ENCODE measurements around the gene FLII.

Gene FLII

GRCh38 chr17:18261146-18261515 is 2.6 kb upstream of the FLII start:
- intact Hi-C loops (cut with DNase I): loop anchor here (2.0 to 5.0 kb wide), 2 partner anchors 34 to 54 kb away; partner anchors contain the start of genes LLGL1, SMCR8 and TOP3A

GRCh38 chr17:18260332-18261145 is 2.0 kb upstream of the FLII start, which contains the start of gene MIEF2:
Gene MIEF2, plus strand, starts transcription at chr17:18260662. Its CDS starts 2,059 bp downstream, at chr17:18262721.
- intact Hi-C loops (cut with DNase I): loop anchor here (2.0 to 5.0 kb wide), 2 partner anchors 33 to 54 kb away; partner anchors contain the start of genes LLGL1, SMCR8 and TOP3A
- peak; percentile 93 to 100 (median 96) for DNase-seq

More at GRCh38 chr17:18261146-18261515, 2.6 kb upstream of the FLII start:
- peak in 4 of 10 donors; percentile 29 to 86 (median 64) for DNase-seq

GRCh38 chr17:18259621-18260331 is 1.2 kb upstream of the FLII start:
- no peak for DNase-seq
- intact Hi-C loops (cut with DNase I): loop anchor here (2.0 to 5.0 kb wide), 2 partner anchors 32 to 55 kb away; partner anchors contain the start of genes LLGL1, SMCR8 and TOP3A

- peak in 9 of 10 donors; percentile 44 to 95 (median 74) for DNase-seq
- intact Hi-C loops (cut with DNase I): no loop called here
Measured at GRCh38 chr17:18257982-18258355, 569 bp downstream of the FLII start.

- DNase-seq: peak in 5 of 10 donors; percentile 54 to 92 (median 89)
- intact Hi-C loops (cut with DNase I): no loop called here
Measured at GRCh38 chr17:18257268-18257981, 1.1 kb downstream of the FLII start.

- intact Hi-C loops (cut with DNase I): no loop called here
- no peak for DNase-seq
Measured at GRCh38 chr17:18256776-18257175, 1.8 kb downstream of the FLII start.

- intact Hi-C loops (cut with DNase I): no loop called here
Measured at GRCh38 chr17:18256351-18256750, 2.2 kb downstream of the FLII start.

GRCh38 chr17:18254888-18255649 is 3.5 kb downstream of the FLII start:
- intact Hi-C loops (cut with DNase I): no loop called here
- no peak for DNase-seq

More at GRCh38 chr17:18256351-18256750, 2.2 kb downstream of the FLII start:
- DNase-seq: no peak

- no peak for DNase-seq
- intact Hi-C loops (cut with DNase I): no loop called here
Measured at GRCh38 chr17:18253947-18254821, 4.4 kb downstream of the FLII start.

GRCh38 chr17:18253187-18253884 is 5.2 kb downstream of the FLII start:
- DNase-seq: no peak
- intact Hi-C loops (cut with DNase I): no loop called here

- no peak for DNase-seq
- intact Hi-C loops (cut with DNase I): no loop called here
Measured at GRCh38 chr17:18252160-18252559, 6.4 kb downstream of the FLII start.

- intact Hi-C loops (cut with DNase I): no loop called here
- no peak for DNase-seq
Measured at GRCh38 chr17:18251204-18251603, 7.3 kb downstream of the FLII start.

GRCh38 chr17:18250708-18251107 is 7.8 kb downstream of the FLII start:
- intact Hi-C loops (cut with DNase I): no loop called here
- DNase-seq: no peak

- intact Hi-C loops (cut with DNase I): no loop called here
- no peak for DNase-seq
Measured at GRCh38 chr17:18250259-18250658, 8.3 kb downstream of the FLII start.

- DNase-seq: no peak
- intact Hi-C loops (cut with DNase I): no loop called here
Measured at GRCh38 chr17:18248811-18249210, 9.7 kb downstream of the FLII start.

- DNase-seq: peak; percentile 53 to 95 (median 76)
- intact Hi-C loops (cut with DNase I): no loop called here
Measured at GRCh38 chr17:18248300-18248731, 10.2 kb downstream of the FLII start.

- peak in 7 of 10 donors; percentile 36 to 95 (median 58) for DNase-seq
- intact Hi-C loops (cut with DNase I): no loop called here
Measured at GRCh38 chr17:18247613-18248001, 10.9 kb downstream of the FLII start.

- DNase-seq: no peak
- intact Hi-C loops (cut with DNase I): no loop called here
Measured at GRCh38 chr17:18246880-18247612, 11.5 kb downstream of the FLII start.

All from posterior cingulate gyrus (tissue), 11 donors.